Activated CD4-positive, alpha-beta memory T cell treated with anti-CD3 and anti-CD28 coated beads for 36 hours (primary cell): ENCODE measurements around the gene PEAK1. TPM values are rescaled to one million over a fixed set of nuclear protein-coding genes. Genes with fewer than 3 reads are reported as not detected.

Source experiments
- CTCF ChIA-PET: fragments of 350-600 bp; sonication (Branson Sonifier 250); formaldehyde crosslinking; loops from one replicate; lab custom pipeline; 2021; ENCODE audit warnings: antibody characterized with exemption, inconsistent platforms; lab: Charles Lee
- POLR2A ChIA-PET: fragments of 350-600 bp; sonication (Branson Sonifier 250); formaldehyde crosslinking; loops from one replicate; lab custom pipeline; 2021; ENCODE audit warnings: antibody characterized with exemption; lab: Charles Lee
- DNase-seq: peaks from one replicate; pipeline ENCODE4 v3.0.0-alpha.2; 2020
- H3K27ac Mint-ChIP-seq: one replicate; pipeline ENCODE4 v1.8.0; 2021; ENCODE audit warnings: mixed read lengths
- H3K27me3 Mint-ChIP-seq: one replicate; pipeline ENCODE4 v1.8.0; 2021; ENCODE audit warnings: mixed read lengths
- H3K36me3 Mint-ChIP-seq: one replicate; pipeline ENCODE4 v1.8.0; 2021; ENCODE audit warnings: mixed read lengths
- H3K4me1 Mint-ChIP-seq: one replicate; pipeline ENCODE4 v1.8.0; 2021; ENCODE audit warnings: low read depth, mixed read lengths
- H3K4me3 Mint-ChIP-seq: one replicate; pipeline ENCODE4 v1.8.0; 2021; ENCODE audit warnings: mild to moderate bottlenecking, mixed read lengths
- H3K9me3 Mint-ChIP-seq: one replicate; pipeline ENCODE4 v1.8.0; 2021; ENCODE audit warnings: mixed read lengths
- intact Hi-C: fragments of 100-400 bp; cut with micrococcal nuclease; formaldehyde crosslinking; loops from one replicate; pipeline ENCODE4 v1.15.1; 2023
- total RNA-seq, 2 experiments: library from RNA; stranded (reverse); gene quantifications; one replicate each; pipeline ENCODE4 v1.2.3, GENCODE V29; 2021

PEAK1 gene
- total RNA-seq, 2 experiments from 2014 or later: 15.6 to 18.3 TPM

GRCh38 chr15:77145370-77145769 lies 274.5 kb downstream of the PEAK1 start:
- Mint-ChIP-seq H3K4me1 (no peaks in the 10 kb centered on the region), H3K36me3 (peaks cover 4% of the 10 kb centered on the region), H3K9me3 (peaks cover 10% of the 10 kb centered on the region), H3K27me3 (no peaks in the 10 kb centered on the region), H3K4me3 (no peak overlapping the region), H3K27ac (no peak overlapping the region)
- intact Hi-C loops: no loop called here
- ChIA-PET POLR2A (no interaction called here), CTCF (no interaction called here)
- DNase-seq: no peak

- H3K4me3 Mint-ChIP-seq: no peak overlapping the region
- peaks cover 15% of the 10 kb centered on the region for H3K9me3 Mint-ChIP-seq
- no peak overlapping the region for H3K27ac Mint-ChIP-seq
- no peaks in the 10 kb centered on the region for H3K27me3 Mint-ChIP-seq
- peaks cover 5% of the 10 kb centered on the region for H3K36me3 Mint-ChIP-seq
- ChIA-PET POLR2A (no interaction called here), CTCF (no interaction called here)
- intact Hi-C loops: no loop called here
- no peak for DNase-seq
- no peaks in the 10 kb centered on the region for H3K4me1 Mint-ChIP-seq
Observed at GRCh38 chr15:77144492-77145070, 275.3 kb downstream of the PEAK1 start.

- ChIA-PET POLR2A (no interaction called here), CTCF (no interaction called here)
- H3K27ac Mint-ChIP-seq: no peak overlapping the region
- peaks cover 15% of the 10 kb centered on the region for H3K9me3 Mint-ChIP-seq
- no peak overlapping the region for H3K4me3 Mint-ChIP-seq
- intact Hi-C loops: no loop called here
- DNase-seq: no peak
- H3K36me3 Mint-ChIP-seq: peaks cover 5% of the 10 kb centered on the region
- H3K27me3 Mint-ChIP-seq: no peaks in the 10 kb centered on the region
- H3K4me1 Mint-ChIP-seq: no peaks in the 10 kb centered on the region
Observed at GRCh38 chr15:77144026-77144425, 275.9 kb downstream of the PEAK1 start.

- H3K27ac Mint-ChIP-seq: no peak overlapping the region
- intact Hi-C loops: no loop called here
- H3K4me1 Mint-ChIP-seq: no peaks in the 10 kb centered on the region
- no peak overlapping the region for H3K4me3 Mint-ChIP-seq
- H3K36me3 Mint-ChIP-seq: peaks cover 5% of the 10 kb centered on the region
- peaks cover 15% of the 10 kb centered on the region for H3K9me3 Mint-ChIP-seq
- no peaks in the 10 kb centered on the region for H3K27me3 Mint-ChIP-seq
- POLR2A ChIA-PET: no interaction called here
- DNase-seq: no peak
- CTCF ChIA-PET: no interaction called here
Observed at GRCh38 chr15:77143616-77144015, 276.3 kb downstream of the PEAK1 start.

- intact Hi-C loops: no loop called here
- Mint-ChIP-seq H3K4me3 (no peak overlapping the region), H3K9me3 (peaks cover 15% of the 10 kb centered on the region), H3K27ac (no peak overlapping the region), H3K36me3 (peaks cover 5% of the 10 kb centered on the region), H3K4me1 (no peaks in the 10 kb centered on the region), H3K27me3 (no peaks in the 10 kb centered on the region)
- ChIA-PET CTCF (no interaction called here), POLR2A (no interaction called here)
- DNase-seq: no peak
Observed at GRCh38 chr15:77143191-77143590, 276.7 kb downstream of the PEAK1 start.

GRCh38 chr15:77140220-77140619 lies 279.7 kb downstream of the PEAK1 start:
- ChIA-PET CTCF (interaction anchor here (1.4 kb wide), 1 partner anchor 47 kb away, joined by 3 read pairs; no protein-coding TSS in a partner anchor), POLR2A (no interaction called here)
- Mint-ChIP-seq H3K36me3 (peaks cover 14% of the 10 kb centered on the region), H3K4me1 (no peaks in the 10 kb centered on the region), H3K4me3 (no peak overlapping the region), H3K9me3 (peaks cover 24% of the 10 kb centered on the region), H3K27ac (no peak overlapping the region), H3K27me3 (no peaks in the 10 kb centered on the region)
- intact Hi-C loops: no loop called here
- no peak for DNase-seq

GRCh38 chr15:77139312-77139711 lies 280.6 kb downstream of the PEAK1 start:
- intact Hi-C loops: no loop called here
- H3K4me3 Mint-ChIP-seq: no peak overlapping the region
- peaks cover 14% of the 10 kb centered on the region for H3K36me3 Mint-ChIP-seq
- no peak overlapping the region for H3K27ac Mint-ChIP-seq
- no peaks in the 10 kb centered on the region for H3K27me3 Mint-ChIP-seq
- H3K4me1 Mint-ChIP-seq: no peaks in the 10 kb centered on the region
- ChIA-PET CTCF (interaction anchor here (1.4 kb wide), 1 partner anchor 48 kb away, joined by 3 read pairs; no protein-coding TSS in a partner anchor), POLR2A (no interaction called here)
- H3K9me3 Mint-ChIP-seq: peaks cover 24% of the 10 kb centered on the region
- DNase-seq: no peak

- Mint-ChIP-seq H3K4me1 (no peaks in the 10 kb centered on the region), H3K36me3 (peaks cover 16% of the 10 kb centered on the region), H3K4me3 (no peak overlapping the region), H3K27ac (no peak overlapping the region), H3K9me3 (peaks cover 24% of the 10 kb centered on the region), H3K27me3 (no peaks in the 10 kb centered on the region)
- ChIA-PET POLR2A (no interaction called here), CTCF (no interaction called here)
- intact Hi-C loops: no loop called here
- DNase-seq: no peak
Observed at GRCh38 chr15:77138167-77138522, 281.8 kb downstream of the PEAK1 start.

GRCh38 chr15:77135181-77135580 lies 284.7 kb downstream of the PEAK1 start:
- intact Hi-C loops: no loop called here
- ChIA-PET CTCF (no interaction called here), POLR2A (no interaction called here)
- H3K27ac Mint-ChIP-seq: no peak overlapping the region
- H3K4me1 Mint-ChIP-seq: no peaks in the 10 kb centered on the region
- no peaks in the 10 kb centered on the region for H3K27me3 Mint-ChIP-seq
- H3K4me3 Mint-ChIP-seq: no peak overlapping the region
- H3K36me3 Mint-ChIP-seq: peaks cover 12% of the 10 kb centered on the region
- H3K9me3 Mint-ChIP-seq: peaks cover 12% of the 10 kb centered on the region
- no peak for DNase-seq

- Mint-ChIP-seq H3K27me3 (no peaks in the 10 kb centered on the region), H3K36me3 (peaks cover 3% of the 10 kb centered on the region), H3K27ac (no peak overlapping the region), H3K9me3 (no peaks in the 10 kb centered on the region), H3K4me1 (no peaks in the 10 kb centered on the region), H3K4me3 (no peak overlapping the region)
- intact Hi-C loops: no loop called here
- DNase-seq: no peak
- ChIA-PET CTCF (interaction anchor here (1.4 kb wide), 1 partner anchor 413 kb away, joined by 5 read pairs; no protein-coding TSS in a partner anchor), POLR2A (no interaction called here)
Observed at GRCh38 chr15:77130315-77130930, 289.5 kb downstream of the PEAK1 start.

- no peaks in the 10 kb centered on the region for H3K36me3 Mint-ChIP-seq
- H3K4me1 Mint-ChIP-seq: peaks cover 2% of the 10 kb centered on the region
- DNase-seq: no peak
- H3K27me3 Mint-ChIP-seq: no peaks in the 10 kb centered on the region
- H3K9me3 Mint-ChIP-seq: no peaks in the 10 kb centered on the region
- intact Hi-C loops: no loop called here
- H3K4me3 Mint-ChIP-seq: no peak overlapping the region
- POLR2A ChIA-PET: no interaction called here
- H3K27ac Mint-ChIP-seq: no peak overlapping the region
- CTCF ChIA-PET: interaction anchor here (1.1 kb wide), 1 partner anchor 9 kb away, joined by 3 read pairs; no protein-coding TSS in a partner anchor
Observed at GRCh38 chr15:77127626-77128025, 292.3 kb downstream of the PEAK1 start.

- ChIA-PET CTCF (interaction anchor here (1.0 kb wide), 2 partner anchors 10 to 416 kb away, joined by 3 to 4 read pairs; no protein-coding TSS in a partner anchor), POLR2A (no interaction called here)
- Mint-ChIP-seq H3K27ac (no peak overlapping the region), H3K4me3 (no peak overlapping the region), H3K9me3 (no peaks in the 10 kb centered on the region), H3K27me3 (no peaks in the 10 kb centered on the region), H3K4me1 (peaks cover 5% of the 10 kb centered on the region), H3K36me3 (no peaks in the 10 kb centered on the region)
- no peak for DNase-seq
- intact Hi-C loops: no loop called here
Observed at GRCh38 chr15:77126529-77127326, 293.2 kb downstream of the PEAK1 start.
